Measurements from ENCODE around the gene SCAPER.

DNA sequence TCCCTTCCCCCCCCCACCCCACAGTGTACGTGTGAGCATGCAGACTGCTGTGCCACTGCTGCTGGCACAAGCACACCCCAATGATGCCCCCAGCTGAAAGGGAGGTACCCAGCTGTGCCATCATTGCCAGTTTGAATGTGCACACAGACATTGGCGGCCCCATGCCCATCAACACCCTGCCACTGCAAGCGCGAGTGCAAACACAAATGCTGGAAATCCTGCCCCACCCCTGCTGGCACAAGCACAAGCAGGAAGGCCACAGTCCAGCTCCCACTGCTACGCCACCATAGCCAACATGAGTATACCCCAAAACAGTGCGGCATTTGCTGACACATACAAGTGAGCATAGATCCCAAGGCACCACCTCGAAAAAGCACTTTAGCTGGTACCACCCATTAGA, 222.9 kb downstream of the SCAPER start:
- TF ChIP-seq, protein P1, sequence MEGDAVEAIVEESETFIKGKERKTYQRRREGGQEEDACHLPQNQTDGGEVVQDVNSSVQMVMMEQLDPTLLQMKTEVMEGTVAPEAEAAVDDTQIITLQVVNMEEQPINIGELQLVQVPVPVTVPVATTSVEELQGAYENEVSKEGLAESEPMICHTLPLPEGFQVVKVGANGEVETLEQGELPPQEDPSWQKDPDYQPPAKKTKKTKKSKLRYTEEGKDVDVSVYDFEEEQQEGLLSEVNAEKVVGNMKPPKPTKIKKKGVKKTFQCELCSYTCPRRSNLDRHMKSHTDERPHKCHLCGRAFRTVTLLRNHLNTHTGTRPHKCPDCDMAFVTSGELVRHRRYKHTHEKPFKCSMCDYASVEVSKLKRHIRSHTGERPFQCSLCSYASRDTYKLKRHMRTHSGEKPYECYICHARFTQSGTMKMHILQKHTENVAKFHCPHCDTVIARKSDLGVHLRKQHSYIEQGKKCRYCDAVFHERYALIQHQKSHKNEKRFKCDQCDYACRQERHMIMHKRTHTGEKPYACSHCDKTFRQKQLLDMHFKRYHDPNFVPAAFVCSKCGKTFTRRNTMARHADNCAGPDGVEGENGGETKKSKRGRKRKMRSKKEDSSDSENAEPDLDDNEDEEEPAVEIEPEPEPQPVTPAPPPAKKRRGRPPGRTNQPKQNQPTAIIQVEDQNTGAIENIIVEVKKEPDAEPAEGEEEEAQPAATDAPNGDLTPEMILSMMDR (IDR thresholded peaks at IDR 0.05; ENCODE audit: low read depth, low read length): no peak
- no peak for TF ChIP-seq EZH2phosphoT487 (IDR thresholded peaks at IDR 0.05; ENCODE audit: low read depth)

Measured in OCI-LY3 (cell line).